Measurements from ENCODE around the gene IREB2. TPM values are rescaled to one million over a fixed set of nuclear protein-coding genes. Genes with fewer than 3 reads are reported as not detected.

IREB2 gene
- total and polyA plus RNA-seq, 2 experiments from 2014 or later: 23.4 to 68.4 TPM

DNA sequence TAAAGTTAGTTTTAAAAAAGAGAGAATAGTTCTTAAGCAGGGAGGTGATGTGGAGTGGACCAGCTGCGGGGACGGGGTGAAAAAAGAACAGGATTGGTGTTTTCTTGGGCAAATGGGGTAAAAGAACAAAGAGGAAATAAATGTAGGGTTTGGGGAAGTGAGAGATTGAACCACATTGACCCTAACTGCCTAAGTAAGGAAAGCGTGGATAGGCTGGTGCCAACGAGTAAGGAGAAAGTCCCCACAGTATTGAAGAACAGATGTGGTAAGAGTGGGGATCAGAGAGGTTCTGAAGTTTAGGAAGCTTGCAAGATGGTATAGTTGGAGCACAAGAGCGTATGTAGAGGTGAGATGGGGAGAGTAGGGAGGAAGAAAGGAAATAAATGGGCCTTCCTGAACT, 17.0 kb downstream of the IREB2 start (continued):
- TF ChIP-seq, protein P1, sequence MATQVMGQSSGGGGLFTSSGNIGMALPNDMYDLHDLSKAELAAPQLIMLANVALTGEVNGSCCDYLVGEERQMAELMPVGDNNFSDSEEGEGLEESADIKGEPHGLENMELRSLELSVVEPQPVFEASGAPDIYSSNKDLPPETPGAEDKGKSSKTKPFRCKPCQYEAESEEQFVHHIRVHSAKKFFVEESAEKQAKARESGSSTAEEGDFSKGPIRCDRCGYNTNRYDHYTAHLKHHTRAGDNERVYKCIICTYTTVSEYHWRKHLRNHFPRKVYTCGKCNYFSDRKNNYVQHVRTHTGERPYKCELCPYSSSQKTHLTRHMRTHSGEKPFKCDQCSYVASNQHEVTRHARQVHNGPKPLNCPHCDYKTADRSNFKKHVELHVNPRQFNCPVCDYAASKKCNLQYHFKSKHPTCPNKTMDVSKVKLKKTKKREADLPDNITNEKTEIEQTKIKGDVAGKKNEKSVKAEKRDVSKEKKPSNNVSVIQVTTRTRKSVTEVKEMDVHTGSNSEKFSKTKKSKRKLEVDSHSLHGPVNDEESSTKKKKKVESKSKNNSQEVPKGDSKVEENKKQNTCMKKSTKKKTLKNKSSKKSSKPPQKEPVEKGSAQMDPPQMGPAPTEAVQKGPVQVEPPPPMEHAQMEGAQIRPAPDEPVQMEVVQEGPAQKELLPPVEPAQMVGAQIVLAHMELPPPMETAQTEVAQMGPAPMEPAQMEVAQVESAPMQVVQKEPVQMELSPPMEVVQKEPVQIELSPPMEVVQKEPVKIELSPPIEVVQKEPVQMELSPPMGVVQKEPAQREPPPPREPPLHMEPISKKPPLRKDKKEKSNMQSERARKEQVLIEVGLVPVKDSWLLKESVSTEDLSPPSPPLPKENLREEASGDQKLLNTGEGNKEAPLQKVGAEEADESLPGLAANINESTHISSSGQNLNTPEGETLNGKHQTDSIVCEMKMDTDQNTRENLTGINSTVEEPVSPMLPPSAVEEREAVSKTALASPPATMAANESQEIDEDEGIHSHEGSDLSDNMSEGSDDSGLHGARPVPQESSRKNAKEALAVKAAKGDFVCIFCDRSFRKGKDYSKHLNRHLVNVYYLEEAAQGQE (IDR thresholded peaks at IDR 0.05; ENCODE audit: unreplicated experiment): no peak
- TF ChIP-seq, protein P2, sequence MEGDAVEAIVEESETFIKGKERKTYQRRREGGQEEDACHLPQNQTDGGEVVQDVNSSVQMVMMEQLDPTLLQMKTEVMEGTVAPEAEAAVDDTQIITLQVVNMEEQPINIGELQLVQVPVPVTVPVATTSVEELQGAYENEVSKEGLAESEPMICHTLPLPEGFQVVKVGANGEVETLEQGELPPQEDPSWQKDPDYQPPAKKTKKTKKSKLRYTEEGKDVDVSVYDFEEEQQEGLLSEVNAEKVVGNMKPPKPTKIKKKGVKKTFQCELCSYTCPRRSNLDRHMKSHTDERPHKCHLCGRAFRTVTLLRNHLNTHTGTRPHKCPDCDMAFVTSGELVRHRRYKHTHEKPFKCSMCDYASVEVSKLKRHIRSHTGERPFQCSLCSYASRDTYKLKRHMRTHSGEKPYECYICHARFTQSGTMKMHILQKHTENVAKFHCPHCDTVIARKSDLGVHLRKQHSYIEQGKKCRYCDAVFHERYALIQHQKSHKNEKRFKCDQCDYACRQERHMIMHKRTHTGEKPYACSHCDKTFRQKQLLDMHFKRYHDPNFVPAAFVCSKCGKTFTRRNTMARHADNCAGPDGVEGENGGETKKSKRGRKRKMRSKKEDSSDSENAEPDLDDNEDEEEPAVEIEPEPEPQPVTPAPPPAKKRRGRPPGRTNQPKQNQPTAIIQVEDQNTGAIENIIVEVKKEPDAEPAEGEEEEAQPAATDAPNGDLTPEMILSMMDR (conservative IDR thresholded peaks at IDR 0.05; ENCODE audit: low read depth in 2 of 2): no peak
- no peak for TF ChIP-seq EZH2phosphoT487 (IDR thresholded peaks at IDR 0.05; ENCODE audit: unreplicated experiment)
- no peak for TF ChIP-seq ZNF114 (CRISPR knock-in tag; IDR thresholded peaks at IDR 0.05)
- TF ChIP-seq JUNB (IDR thresholded peaks at IDR 0.05; ENCODE audit: unreplicated experiment): no peak
- TF ChIP-seq NANOG (IDR thresholded peaks at IDR 0.05; ENCODE audit: borderline replicate concordance): no peak

DNA sequence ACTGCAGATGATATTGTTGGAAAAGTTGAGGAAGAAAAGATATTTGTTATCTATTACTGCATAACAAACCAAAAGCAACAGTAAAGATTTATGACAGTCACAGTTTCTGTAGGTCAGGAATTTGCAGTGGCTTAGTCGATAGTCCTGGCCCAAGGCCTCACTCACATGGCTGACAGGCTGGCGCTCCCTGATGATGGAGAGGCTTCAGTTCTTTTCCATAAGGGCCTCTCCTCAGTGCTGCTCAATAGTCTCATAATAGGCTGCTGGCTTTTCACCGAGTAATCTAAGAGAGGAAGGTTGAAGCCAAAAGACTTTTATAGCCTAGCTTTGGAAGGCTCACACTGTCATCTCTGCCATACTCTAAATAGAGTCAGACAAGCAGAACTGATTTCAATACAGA, 17.7 kb downstream of the IREB2 start:
- ATAC-seq (peak; percentile 45), DNase-seq (ENCODE audit: low spot score) (no peak)
- no peak overlapping the region for H3K27ac Mint-ChIP-seq
- Histone ChIP-seq H3K27me3 (ENCODE audit: insufficient read depth) (no peaks in the 10 kb centered on the region), H3K27ac (ENCODE audit: low read depth) (no peak overlapping the region), H3K4me1 (ENCODE audit: insufficient read depth) (peaks cover 18% of the 10 kb centered on the region), H3K79me2 (replicated peaks; ENCODE audit: insufficient read depth) (peaks cover 100% of the 10 kb centered on the region), H3K9me2 (ENCODE audit: insufficient read depth) (no peaks in the 10 kb centered on the region; the same call in 1 of the 2 replicates), H3F3A (replicated peaks; ENCODE audit: low read depth) (no peaks in the 10 kb centered on the region), H4K20me1 (replicated peaks; ENCODE audit: insufficient read depth) (peaks cover 25% of the 10 kb centered on the region), H3K4me2 (no peak overlapping the region), H3K4me3 (no peak overlapping the region), H3K36me3 (ENCODE audit: insufficient read depth) (no peaks in the 10 kb centered on the region; the same call in 1 of the 2 replicates), H2AFZ (no peak overlapping the region)
- H3K27me3 Mint-ChIP-seq (ENCODE audit: insufficient read depth, low read depth, poor library complexity): peaks cover 1% of the 10 kb centered on the region
- H3K9me3 Mint-ChIP-seq: no peaks in the 10 kb centered on the region
- H3K4me1 Mint-ChIP-seq: peaks cover 56% of the 10 kb centered on the region
- H3K4me3 Mint-ChIP-seq: no peak overlapping the region
- no peaks in the 10 kb centered on the region; the same call in 2 of the 3 replicates for H3K36me3 Mint-ChIP-seq (ENCODE audit: low read depth)
- TF ChIP-seq, protein P2 (conservative IDR thresholded peaks at IDR 0.05; ENCODE audit: low read depth in 2 of 2): no peak
- TF ChIP-seq STAT1 (IDR thresholded peaks at IDR 0.05; ENCODE audit: unreplicated experiment) (no peak), POLR2AphosphoS5 (IDR thresholded peaks at IDR 0.05; ENCODE audit: low read depth) (no peak)

All from GM23338 (cell line).